ENCODE results near the gene KIF1C. TPM values are rescaled to one million over a fixed set of nuclear protein-coding genes. Genes with fewer than 3 reads are reported as not detected.
A peak's percentile ranks its signal among the peaks of the same experiment; 100 is the strongest.

KIF1C gene
- total and polyA plus RNA-seq, 9 of the 15 experiments (the other 6 are each of a cell fraction or from before 2014, with no cell fraction given): 0.38 to 68.4 (median 25.1) TPM

DNA sequence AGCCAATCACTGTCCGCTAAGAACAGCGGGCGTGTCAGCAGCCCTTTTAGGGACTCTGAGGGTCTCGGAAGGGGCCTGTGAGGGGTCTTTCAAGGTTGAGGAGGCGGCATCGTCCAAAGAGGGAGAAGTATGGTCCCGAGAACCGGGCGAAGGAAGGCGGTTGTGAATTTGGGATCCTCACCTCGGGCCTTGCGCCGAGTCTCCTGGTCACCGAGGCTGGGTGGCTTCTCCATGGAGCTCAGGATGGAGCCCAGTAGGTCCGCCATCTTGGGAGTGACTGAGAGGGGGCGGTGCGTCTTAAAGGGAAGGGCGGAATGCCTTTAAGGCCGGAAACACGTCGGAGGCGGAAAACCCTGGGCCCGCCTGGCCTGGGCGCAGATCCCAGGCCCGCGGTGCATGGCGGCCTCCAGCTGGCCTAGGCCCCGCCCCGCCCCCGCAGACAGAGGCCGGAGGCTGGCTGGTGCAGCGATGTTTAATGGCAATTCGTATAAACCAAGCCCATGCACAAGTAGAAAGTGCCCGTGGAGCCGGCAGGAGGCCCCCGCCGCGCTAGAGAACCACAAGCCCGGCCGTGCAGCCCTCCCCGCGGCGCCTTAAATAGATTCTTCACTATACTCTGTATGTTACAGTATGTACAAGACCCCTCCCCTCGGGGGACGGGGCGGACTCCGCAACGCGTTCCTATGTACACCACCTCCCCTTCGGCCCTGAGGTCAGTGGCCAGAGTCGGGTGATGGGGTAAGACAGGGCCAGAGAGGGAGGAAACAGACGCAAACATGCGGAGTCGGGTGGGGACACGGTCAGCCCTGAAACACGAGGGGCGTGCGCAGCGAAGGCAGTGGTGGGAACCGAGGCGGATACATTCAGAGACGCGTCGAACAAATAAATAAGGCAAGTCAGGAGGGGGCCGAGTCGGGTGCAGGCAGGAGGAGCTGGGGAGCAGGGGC, 29.9 kb upstream of the KIF1C start, which contains the start of gene SPAG7 (continued):
- TF ChIP-seq, protein P1, sequence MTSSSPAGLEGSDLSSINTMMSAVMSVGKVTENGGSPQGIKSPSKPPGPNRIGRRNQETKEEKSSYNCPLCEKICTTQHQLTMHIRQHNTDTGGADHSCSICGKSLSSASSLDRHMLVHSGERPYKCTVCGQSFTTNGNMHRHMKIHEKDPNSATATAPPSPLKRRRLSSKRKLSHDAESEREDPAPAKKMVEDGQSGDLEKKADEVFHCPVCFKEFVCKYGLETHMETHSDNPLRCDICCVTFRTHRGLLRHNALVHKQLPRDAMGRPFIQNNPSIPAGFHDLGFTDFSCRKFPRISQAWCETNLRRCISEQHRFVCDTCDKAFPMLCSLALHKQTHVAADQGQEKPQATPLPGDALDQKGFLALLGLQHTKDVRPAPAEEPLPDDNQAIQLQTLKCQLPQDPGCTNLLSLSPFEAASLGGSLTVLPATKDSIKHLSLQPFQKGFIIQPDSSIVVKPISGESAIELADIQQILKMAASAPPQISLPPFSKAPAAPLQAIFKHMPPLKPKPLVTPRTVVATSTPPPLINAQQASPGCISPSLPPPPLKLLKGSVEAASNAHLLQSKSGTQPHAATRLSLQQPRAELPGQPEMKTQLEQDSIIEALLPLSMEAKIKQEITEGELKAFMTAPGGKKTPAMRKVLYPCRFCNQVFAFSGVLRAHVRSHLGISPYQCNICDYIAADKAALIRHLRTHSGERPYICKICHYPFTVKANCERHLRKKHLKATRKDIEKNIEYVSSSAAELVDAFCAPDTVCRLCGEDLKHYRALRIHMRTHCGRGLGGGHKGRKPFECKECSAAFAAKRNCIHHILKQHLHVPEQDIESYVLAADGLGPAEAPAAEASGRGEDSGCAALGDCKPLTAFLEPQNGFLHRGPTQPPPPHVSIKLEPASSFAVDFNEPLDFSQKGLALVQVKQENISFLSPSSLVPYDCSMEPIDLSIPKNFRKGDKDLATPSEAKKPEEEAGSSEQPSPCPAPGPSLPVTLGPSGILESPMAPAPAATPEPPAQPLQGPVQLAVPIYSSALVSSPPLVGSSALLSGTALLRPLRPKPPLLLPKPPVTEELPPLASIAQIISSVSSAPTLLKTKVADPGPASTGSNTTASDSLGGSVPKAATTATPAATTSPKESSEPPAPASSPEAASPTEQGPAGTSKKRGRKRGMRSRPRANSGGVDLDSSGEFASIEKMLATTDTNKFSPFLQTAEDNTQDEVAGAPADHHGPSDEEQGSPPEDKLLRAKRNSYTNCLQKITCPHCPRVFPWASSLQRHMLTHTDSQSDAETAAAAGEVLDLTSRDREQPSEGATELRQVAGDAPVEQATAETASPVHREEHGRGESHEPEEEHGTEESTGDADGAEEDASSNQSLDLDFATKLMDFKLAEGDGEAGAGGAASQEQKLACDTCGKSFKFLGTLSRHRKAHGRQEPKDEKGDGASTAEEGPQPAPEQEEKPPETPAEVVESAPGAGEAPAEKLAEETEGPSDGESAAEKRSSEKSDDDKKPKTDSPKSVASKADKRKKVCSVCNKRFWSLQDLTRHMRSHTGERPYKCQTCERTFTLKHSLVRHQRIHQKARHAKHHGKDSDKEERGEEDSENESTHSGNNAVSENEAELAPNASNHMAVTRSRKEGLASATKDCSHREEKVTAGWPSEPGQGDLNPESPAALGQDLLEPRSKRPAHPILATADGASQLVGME (CRISPR knock-in tag; IDR thresholded peaks at IDR 0.05): no peak
- TF ChIP-seq CCNT2 (IDR thresholded peaks at IDR 0.05; ENCODE audit: borderline replicate concordance, extremely low read depth, insufficient read length, low read depth, low read length) (peak; percentile 84), RCOR1 (IDR thresholded peaks at IDR 0.05; ENCODE audit: borderline replicate concordance in 1 of 2, low read depth in 2 of 2, low read length in 2 of 2) (no peak; a peak in 1 of 4 replicates), ATF7 (IDR thresholded peaks at IDR 0.05) (0 out of 2 replicates have a peak, but pooled peaks have one; percentile 62), ZBTB7A (IDR thresholded peaks at IDR 0.05; ENCODE audit: borderline replicate concordance, control insufficient read depth, low read depth, low read length) (peak; percentile 96), SMAD2 (IDR thresholded peaks at IDR 0.05; ENCODE audit: low read depth, low read length) (no peak), SIN3A (IDR thresholded peaks at IDR 0.05; ENCODE audit: borderline replicate concordance in 2 of 2, control insufficient read depth in 1 of 2, low read depth in 2 of 2, low read length in 2 of 2) (peak; percentile 61 to 89; a peak in 3 of 4 replicates), MEIS2 (IDR thresholded peaks at IDR 0.05; ENCODE audit: partially characterized antibody) (peak; percentile 33), GABPB1 (CRISPR knock-in tag; IDR thresholded peaks at IDR 0.05) (peak; percentile 5; the same call in 1 of the 2 replicates), XRCC5 (IDR thresholded peaks at IDR 0.05; ENCODE audit: low read depth, low read length) (peak; percentile 42; the same call in 1 of the 2 replicates), EP400 (IDR thresholded peaks at IDR 0.05) (peak; percentile 82), HNRNPH1 (optimal IDR thresholded peaks at IDR 0.05; ENCODE audit: low read depth, low read length) (no peak), ZNF764 (CRISPR knock-in tag; IDR thresholded peaks at IDR 0.05; ENCODE audit: low read depth) (peak; percentile 14; the same call in 1 of the 2 replicates)
- TF ChIP-seq, protein P2, sequence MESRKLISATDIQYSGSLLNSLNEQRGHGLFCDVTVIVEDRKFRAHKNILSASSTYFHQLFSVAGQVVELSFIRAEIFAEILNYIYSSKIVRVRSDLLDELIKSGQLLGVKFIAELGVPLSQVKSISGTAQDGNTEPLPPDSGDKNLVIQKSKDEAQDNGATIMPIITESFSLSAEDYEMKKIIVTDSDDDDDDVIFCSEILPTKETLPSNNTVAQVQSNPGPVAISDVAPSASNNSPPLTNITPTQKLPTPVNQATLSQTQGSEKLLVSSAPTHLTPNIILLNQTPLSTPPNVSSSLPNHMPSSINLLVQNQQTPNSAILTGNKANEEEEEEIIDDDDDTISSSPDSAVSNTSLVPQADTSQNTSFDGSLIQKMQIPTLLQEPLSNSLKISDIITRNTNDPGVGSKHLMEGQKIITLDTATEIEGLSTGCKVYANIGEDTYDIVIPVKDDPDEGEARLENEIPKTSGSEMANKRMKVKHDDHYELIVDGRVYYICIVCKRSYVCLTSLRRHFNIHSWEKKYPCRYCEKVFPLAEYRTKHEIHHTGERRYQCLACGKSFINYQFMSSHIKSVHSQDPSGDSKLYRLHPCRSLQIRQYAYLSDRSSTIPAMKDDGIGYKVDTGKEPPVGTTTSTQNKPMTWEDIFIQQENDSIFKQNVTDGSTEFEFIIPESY (CRISPR knock-in tag; IDR thresholded peaks at IDR 0.05): peak; percentile 58; the same call in 1 of the 2 replicates
- TF ChIP-seq, protein P3, sequence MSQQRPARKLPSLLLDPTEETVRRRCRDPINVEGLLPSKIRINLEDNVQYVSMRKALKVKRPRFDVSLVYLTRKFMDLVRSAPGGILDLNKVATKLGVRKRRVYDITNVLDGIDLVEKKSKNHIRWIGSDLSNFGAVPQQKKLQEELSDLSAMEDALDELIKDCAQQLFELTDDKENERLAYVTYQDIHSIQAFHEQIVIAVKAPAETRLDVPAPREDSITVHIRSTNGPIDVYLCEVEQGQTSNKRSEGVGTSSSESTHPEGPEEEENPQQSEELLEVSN (IDR thresholded peaks at IDR 0.05; ENCODE audit: borderline replicate concordance in 1 of 2, extremely low read depth in 1 of 2, insufficient read depth in 1 of 2, insufficient read length in 1 of 2, low read depth in 1 of 2, low read length in 1 of 2, poor library complexity in 1 of 2, severe bottlenecking in 1 of 2): peak; percentile 11 to 76

Data from K562 (cell line).